IPS-NIHi7 (cell line): Measurements from ENCODE around the gene PANX2.
A peak's percentile ranks its signal among the peaks of the same experiment; 100 is the strongest.

Source experiments
- DNase-seq: peaks from one replicate; pipeline ENCODE4 v3.0.0; 2012; ENCODE audit warnings: mixed read lengths; ENCODE audit errors: extremely low spot score

The PANX2 gene

DNA sequence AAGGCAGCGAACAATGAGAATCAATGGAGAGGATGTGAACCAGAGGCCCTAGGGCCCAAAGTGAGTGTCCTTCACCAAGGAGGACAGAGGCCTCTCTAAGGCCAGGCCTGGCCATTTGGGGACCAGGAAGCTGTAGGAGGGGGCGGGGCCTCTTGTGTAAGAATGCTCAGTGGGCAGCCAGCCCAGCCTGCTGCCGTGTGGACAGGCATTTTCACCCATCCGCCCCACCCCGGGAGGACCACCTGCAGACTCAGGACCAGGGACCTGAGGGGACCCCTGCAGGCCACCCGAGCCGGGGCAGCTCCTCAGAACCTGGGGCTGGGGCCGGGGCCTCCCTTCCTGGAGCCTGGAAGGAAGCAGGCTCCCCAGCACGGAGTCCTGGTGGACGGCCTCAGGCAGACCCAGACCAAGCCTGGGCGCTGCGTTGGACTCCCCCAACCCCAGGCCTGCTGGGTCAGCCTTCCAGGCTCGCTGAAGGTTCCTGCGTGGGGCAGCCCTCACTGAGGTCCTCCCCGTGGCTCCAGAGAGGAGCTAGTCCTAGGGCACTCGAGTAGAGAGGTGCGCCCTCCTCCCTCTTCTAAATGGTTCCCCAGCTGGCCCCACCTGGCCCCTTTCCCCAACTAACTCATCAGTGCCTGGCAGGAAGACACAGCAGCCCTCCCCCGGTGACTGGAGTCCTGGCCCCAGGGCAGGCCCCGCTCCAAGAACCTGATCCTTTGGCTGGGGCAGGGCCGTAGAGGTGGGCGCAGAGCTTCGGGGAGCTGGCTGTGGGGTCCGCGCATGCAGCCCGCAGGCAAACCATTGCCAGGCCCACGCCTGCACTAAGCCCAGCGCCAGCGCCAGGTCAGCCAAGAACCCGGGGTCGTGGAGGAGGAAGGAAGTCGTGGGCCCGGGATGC is 13.7 kb downstream of the PANX2 start:
- DNase-seq, result no peak

- DNase-seq, result no peak
These were observed 14.4 kb downstream of the PANX2 start for GRCh38 chr22:50184902-50185374.

DNA sequence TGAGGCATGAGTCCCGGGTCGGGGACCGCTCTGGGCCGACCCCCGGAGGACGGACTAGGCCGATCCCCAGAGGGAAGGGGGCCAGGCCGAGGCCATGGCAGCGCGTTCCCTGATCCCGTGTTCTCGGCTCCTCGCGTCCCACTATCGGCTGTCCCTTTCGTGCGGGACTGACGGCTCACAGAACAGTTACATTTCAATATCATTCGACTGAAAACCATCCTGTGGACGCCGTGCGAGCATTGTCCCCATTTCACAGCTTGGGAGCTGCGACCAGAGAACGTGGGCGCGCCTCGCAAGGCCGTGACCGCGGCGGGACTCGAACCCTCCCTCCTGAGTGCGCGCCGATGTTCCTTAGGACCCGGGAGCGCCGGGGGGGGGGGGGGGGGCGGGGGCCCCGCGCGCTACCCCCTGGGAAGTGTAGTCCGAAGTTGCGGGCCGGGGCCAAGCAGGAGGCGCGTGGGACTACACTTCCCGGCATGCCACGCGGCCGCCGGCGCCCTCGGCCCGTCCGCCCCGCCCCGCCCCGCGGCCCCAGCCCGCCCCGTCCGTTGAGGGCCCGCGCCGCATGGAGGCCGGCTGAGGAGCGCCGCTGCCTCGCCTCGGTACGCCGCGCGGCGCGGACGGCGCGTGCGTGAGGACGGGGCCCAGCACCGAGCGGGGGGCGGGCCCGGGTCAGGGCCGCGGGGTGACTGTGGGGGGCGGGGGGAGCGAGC is 15.0 kb downstream of the PANX2 start, which contains the start of gene TRABD:
TRABD (plus strand) TSS at position 539 of the 713 bp plus-strand sequence. CDS start 7,148 bp downstream, outside the sequence.
- peak; percentile 97 for DNase-seq

- no peak for DNase-seq
These were observed 15.7 kb downstream of the PANX2 start for GRCh38 chr22:50186181-50186714.

- no peak for DNase-seq
These were observed 16.4 kb downstream of the PANX2 start for GRCh38 chr22:50186761-50187523.

DNA sequence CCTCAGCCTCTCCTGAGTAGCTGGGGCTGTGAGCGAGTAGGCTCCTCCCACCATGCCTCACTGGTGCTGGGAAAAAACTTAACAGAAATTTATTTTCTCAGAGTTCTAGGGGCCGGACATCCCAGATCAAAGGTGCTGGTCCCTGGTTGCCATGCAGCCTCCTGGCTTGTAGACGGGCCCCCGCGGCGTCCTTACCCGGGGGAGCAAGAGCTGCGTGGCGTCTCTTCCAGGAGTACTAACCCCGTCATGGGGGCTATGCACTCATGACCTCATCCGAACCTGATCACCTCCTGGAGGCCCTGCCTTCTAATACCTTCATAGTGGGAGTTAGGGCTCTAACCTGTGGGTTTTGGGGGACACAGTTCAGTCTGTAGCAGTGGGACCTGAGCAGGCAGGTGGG is 17.8 kb downstream of the PANX2 start:
- DNase-seq, result no peak

DNA sequence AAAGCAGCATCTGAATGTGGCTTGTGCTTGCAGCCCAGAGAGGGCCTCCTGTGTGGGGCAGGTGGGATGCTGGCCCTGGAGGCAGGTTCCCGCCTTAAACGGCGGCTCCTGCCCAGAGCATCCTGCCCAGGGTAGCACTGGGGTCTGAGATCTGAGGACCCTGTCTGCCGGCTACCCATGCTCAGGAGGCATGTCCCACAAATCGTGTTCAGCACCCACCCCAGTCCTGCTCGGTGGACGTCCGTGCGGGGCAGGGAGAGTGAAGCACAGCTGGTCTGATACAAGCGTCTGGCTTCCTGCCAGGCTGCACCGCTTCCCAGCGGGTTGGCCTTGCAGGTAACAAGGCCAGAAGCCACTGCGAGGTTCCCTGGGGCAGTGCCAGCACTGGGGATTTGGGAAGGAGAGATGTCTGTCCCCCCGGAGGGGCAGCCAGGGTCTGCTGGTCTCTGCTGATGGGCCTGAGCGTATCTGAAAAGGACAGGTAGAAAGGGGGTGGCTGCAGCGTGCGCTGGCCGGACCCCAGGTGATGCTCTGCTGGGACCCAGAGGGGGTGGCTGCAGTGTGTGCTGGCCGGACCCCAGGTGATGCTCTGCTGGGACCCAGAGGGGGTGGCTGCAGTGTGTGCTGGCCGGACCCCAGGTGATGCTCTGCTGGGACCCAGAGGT is 18.8 kb downstream of the PANX2 start:
- DNase-seq, result no peak

DNA sequence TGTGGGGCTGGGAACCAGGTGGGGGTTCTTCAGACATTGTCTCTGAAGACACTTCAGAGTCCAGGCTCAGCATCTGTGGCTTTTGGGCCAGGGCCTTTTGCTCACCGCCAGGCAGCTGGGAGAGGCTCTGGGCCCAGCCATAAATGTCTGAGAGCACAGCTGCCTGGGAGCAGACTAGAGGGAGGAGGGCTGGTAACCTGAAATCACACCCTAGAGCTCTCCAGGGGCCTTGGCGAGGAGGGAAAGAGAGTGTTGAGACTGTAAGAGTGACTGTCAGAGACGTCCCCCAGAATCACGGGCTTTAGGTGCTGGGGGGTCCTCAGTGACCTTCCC is 19.3 kb downstream of the PANX2 start:
- DNase-seq, result no peak

DNA sequence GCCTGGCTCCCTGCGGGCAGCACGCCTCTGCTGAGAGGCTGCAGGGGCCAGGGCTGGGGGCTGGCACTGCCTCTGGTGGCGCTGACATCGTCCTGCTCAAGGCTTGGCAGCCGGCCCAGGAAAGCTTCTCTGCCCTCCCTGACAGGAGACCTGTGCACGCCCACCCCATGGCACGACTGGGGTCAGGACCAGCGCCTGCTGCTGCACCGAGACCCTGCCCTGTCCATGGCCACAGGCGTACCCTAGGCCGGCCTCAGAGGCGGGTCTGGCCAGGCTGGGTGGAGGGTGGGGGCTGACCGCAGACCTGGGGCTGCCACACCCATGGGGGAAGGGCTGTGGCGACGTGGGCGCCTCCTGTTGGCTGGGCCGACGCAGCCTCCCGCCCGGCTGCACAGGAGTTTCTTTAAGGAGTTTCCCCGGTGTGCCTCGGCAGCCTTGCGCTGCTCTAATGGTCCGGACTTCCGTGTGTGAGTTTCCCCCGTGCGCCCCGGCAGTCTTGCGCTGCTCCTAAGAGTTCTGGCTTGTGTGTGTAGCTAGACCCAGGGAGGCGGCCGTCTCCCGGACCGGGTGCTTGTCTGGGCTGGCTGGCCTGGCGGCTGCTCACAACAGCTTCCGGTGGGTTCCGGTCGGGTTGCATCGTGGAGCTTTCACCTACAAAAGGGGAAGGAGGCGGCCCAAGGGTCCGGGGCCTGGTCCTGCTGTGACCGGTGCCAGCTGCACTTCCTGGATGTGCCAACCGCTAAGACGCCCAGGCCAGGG is 19.8 kb downstream of the PANX2 start:
- peak; percentile 78 for DNase-seq

- DNase-seq, result no peak
These were observed 20.6 kb downstream of the PANX2 start for GRCh38 chr22:50190941-50191741.

GRCh38 chr22:50192436-50193204 is 22.1 kb downstream of the PANX2 start:
- DNase-seq, result no peak

DNA sequence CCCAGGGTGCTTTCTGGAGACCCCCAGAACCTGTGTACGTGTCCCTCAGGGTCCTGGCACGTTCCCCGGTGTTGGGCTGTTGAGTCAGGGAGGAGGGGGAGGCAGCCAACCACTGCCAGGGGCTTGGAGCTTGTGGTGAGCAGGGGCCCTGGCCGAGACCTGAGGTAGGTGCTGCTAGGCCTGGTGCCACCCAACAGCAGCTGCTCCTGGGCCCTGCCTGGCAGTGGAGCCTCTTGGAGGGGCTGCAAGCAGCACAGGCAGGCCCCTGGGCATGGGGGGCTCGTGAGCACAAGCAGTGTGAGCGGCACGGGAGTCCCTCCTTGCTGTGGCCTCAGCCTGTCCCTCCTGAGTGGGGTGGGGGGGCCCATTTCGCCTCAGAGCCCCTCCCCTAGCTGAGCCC is 23.1 kb downstream of the PANX2 start:
- no peak for DNase-seq

- DNase-seq, result no peak
These were observed 23.7 kb downstream of the PANX2 start for GRCh38 chr22:50194037-50194805.

DNA sequence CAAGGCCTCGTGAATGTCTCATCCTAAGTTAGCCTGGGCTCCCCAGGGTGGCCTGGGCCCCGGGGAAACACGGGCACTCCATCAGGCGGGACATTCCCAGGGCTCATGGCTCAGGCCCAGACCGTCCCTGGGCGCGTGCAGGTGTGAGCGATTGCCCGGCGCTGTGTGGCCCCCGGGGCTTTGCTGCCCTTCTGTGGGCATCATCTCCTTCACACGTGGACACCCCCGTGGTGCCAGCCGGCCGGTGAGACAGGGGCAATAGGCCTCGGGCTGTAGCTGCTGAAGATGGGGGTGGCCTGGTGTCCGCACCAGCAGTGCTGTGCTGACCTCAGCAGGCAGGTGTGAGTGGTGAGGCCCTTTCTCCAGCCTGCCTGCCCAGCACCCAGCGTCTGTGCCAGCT is 25.7 kb downstream of the PANX2 start:
- no peak for DNase-seq

- DNase-seq, result no peak
These were observed 26.7 kb downstream of the PANX2 start for GRCh38 chr22:50197000-50197800.

DNA sequence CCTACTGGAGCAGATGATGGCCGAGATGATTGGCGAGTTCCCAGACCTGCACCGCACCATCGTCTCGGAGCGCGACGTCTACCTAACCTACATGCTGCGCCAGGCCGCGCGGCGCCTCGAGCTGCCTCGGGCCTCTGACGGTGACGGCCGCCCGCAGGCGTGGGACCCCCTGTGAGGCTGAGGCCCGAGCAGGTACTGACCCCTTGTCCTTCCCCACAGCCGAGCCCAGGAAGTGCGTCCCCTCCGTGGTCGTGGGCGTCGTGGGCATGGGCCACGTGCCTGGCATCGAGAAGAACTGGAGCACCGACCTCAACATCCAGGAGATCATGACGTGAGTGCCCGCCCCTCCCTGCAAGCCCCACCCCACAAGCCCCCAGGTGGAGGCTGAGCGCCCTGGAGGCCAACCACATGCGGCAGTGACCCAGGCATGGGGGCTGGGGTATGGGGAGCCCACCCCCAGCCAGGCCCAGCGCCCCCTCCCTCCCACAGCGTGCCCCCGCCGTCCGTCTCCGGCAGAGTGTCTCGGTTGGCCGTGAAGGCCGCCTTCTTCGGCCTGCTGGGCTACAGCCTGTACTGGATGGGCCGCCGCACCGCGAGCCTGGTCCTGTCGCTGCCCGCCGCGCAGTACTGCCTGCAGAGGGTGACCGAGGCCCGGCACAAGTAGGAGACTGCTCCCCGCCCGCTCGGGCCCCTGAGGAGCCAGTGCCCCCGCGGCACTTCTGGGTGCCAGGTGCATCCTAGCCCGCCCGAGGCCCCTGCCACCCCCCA is 27.5 kb downstream of the PANX2 start:
- no peak for DNase-seq

DNA sequence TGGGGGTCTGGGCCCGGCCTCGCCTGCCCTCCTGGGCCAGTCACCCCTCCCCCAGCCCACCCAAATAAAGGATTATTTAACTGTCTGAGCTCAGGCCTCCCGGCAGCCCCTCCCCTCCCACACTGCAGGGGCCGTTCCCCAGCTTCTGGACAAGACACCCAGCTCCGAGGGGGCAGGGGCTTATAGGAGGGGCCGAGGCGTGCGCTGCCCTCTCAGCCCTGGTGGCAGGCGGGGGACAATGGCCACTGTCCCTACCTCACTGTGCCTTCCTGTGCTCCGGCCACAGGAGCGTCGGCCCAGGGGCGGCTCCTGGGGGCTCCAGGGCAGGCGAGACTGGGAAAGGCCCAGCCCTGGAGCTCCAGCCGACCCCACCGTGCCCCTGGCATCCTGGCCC is 28.1 kb downstream of the PANX2 start:
- DNase-seq, result no peak
